Parathyroid adenoma (tissue), 2 donors: ENCODE results near the gene ANKRD33B.

Experiments
- H2AFZ ChIP-seq: fragments of 300-600 bp; sonication (generic); one replicate; pipeline ENCODE4 v1.7.0; 2017; ENCODE audit warnings: antibody characterized with exemption, mild to moderate bottlenecking
- H3K27ac ChIP-seq: fragments of 300-600 bp; sonication (generic); one replicate; pipeline ENCODE4 v1.7.0; 2017
- H3K27me3 ChIP-seq: fragments of 300-600 bp; sonication (generic); one replicate; pipeline ENCODE4 v1.7.0; 2017; ENCODE audit warnings: low read length; ENCODE audit not compliant: control insufficient read depth, insufficient read depth
- H3K36me3 ChIP-seq: fragments of 300-600 bp; sonication (generic); one replicate; pipeline ENCODE4 v1.7.0; 2017; ENCODE audit warnings: low read length; ENCODE audit not compliant: control insufficient read depth, insufficient read depth
- H3K4me1 ChIP-seq: fragments of 300-600 bp; sonication (generic); one replicate; pipeline ENCODE4 v1.7.0; 2017; ENCODE audit warnings: control low read depth
- H3K4me2 ChIP-seq: fragments of 300-600 bp; sonication (generic); one replicate; pipeline ENCODE4 v1.7.0; 2017; ENCODE audit warnings: low read length
- H3K4me3 ChIP-seq: fragments of 300-600 bp; sonication (generic); one replicate; pipeline ENCODE4 v1.7.0; 2017; ENCODE audit warnings: low read depth, low read length
- H3K79me2 ChIP-seq: fragments of 300-600 bp; sonication (generic); one replicate; pipeline ENCODE4 v1.7.0; 2017; ENCODE audit warnings: control low read depth
- H3K9ac ChIP-seq: fragments of 300-600 bp; sonication (generic); one replicate; pipeline ENCODE4 v1.7.0; 2017; ENCODE audit warnings: mild to moderate bottlenecking
- H3K9me3 ChIP-seq: fragments of 300-600 bp; sonication (generic); one replicate; pipeline ENCODE4 v1.7.0; 2017; ENCODE audit warnings: low read length; ENCODE audit not compliant: control insufficient read depth
- TF ChIP-seq, protein P1 (sequence below): fragments of 300-600 bp; sonication (generic); IDR thresholded peaks from one replicate; pipeline ENCODE4 v1.7.0; 2017; ENCODE audit warnings: antibody characterized with exemption, mild to moderate bottlenecking
- donor health status: primary hyperparathyroidism.

ANKRD33B gene

DNA sequence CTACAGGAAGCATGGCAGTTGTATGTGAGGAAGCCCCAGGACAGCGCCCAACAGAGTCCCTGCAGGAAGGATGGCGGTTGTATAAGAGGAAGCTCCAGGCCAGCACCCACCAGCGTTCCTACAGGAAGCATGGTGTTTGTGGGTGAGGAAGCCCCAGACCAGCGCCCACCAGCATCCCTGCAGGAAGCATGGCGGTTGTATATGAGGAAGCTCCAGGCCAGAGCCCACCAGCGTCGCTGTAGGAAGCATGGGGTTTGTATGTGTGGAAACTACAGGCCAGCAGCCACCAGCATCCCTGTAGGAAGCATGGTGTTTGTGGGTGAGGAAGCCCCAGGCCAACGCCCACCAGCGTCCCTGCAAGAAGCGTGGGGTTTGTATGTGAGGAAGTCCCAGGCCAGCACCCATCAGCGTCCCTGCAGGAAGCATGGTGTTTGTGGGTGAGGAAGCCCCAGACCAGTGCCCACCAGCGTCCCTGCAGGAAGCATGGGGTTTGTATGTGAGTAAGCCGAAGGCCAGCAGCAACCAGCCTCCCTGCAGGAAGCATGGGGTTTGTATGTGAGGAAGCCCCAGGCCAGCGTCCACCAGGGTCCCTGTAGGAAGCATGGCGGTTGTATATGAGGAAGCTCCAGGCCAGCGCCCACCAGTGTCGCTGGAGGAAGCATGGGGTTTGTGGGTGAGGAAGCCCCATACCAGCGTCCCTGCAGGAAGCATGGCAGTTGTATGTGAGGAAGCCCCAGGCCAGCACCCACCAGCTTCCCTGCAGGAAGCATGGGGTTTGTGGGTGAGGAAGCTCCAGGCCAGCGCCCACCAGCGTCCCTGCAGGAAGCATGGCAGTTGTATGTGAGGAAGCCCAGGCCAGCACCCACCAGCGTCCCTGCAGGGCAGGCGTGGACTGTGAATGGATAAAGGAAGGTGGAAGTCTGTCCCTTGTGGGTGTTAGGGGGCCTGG is 118.1 kb downstream of the ANKRD33B start:
- Histone ChIP-seq H3K27ac (no peak overlapping the region), H2AFZ (no peak overlapping the region), H3K79me2 (no peaks in the 10 kb centered on the region), H3K4me2 (no peak overlapping the region), H3K36me3 (no peaks in the 10 kb centered on the region), H3K27me3 (no peaks in the 10 kb centered on the region), H3K9ac (no peak overlapping the region), H3K4me1 (no peaks in the 10 kb centered on the region), H3K4me3 (no peak overlapping the region), H3K9me3 (no peaks in the 10 kb centered on the region)
- TF ChIP-seq, protein P1, sequence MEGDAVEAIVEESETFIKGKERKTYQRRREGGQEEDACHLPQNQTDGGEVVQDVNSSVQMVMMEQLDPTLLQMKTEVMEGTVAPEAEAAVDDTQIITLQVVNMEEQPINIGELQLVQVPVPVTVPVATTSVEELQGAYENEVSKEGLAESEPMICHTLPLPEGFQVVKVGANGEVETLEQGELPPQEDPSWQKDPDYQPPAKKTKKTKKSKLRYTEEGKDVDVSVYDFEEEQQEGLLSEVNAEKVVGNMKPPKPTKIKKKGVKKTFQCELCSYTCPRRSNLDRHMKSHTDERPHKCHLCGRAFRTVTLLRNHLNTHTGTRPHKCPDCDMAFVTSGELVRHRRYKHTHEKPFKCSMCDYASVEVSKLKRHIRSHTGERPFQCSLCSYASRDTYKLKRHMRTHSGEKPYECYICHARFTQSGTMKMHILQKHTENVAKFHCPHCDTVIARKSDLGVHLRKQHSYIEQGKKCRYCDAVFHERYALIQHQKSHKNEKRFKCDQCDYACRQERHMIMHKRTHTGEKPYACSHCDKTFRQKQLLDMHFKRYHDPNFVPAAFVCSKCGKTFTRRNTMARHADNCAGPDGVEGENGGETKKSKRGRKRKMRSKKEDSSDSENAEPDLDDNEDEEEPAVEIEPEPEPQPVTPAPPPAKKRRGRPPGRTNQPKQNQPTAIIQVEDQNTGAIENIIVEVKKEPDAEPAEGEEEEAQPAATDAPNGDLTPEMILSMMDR = no peak

DNA sequence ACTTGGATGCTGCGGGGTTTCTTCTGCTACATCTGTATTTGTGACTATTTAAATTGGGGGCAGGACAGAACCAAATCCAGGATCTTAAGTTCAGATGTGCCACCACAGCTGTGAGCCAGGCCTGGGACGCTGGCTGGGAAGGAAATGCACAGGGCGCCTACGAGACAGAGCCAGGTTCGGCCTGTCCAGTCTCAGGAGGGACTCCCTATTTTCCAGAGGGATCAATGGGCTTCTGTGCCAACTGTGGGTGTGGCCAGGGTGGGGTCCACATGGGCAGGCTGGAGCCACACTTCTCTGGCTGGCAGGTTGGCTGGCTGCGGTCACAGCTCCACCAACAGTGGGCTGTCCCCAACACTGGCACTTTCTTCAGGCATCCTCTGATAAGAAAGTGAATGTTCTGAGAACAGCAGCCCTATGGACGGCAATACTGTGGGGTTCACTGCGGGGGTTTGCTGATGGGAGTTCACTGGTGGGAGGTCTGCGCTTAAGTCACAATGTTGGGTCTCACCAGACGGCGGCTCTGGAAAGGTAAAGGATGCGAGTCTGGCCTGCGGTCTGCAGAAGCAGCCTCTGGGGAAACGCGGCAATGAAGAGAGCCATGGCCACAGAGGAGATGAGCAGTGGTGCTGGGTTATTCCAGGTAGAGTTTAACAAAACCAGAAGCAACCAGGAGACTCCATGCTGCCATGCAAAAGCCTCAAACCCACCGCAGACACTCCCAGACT is 119.1 kb downstream of the ANKRD33B start:
- Histone ChIP-seq H2AFZ (no peak overlapping the region), H3K36me3 (no peaks in the 10 kb centered on the region), H3K4me2 (no peak overlapping the region), H3K4me3 (no peak overlapping the region), H3K27ac (no peak overlapping the region), H3K27me3 (no peaks in the 10 kb centered on the region), H3K9me3 (no peaks in the 10 kb centered on the region), H3K79me2 (no peaks in the 10 kb centered on the region), H3K9ac (no peak overlapping the region), H3K4me1 (no peaks in the 10 kb centered on the region)
- TF ChIP-seq, protein P1 = no peak

DNA sequence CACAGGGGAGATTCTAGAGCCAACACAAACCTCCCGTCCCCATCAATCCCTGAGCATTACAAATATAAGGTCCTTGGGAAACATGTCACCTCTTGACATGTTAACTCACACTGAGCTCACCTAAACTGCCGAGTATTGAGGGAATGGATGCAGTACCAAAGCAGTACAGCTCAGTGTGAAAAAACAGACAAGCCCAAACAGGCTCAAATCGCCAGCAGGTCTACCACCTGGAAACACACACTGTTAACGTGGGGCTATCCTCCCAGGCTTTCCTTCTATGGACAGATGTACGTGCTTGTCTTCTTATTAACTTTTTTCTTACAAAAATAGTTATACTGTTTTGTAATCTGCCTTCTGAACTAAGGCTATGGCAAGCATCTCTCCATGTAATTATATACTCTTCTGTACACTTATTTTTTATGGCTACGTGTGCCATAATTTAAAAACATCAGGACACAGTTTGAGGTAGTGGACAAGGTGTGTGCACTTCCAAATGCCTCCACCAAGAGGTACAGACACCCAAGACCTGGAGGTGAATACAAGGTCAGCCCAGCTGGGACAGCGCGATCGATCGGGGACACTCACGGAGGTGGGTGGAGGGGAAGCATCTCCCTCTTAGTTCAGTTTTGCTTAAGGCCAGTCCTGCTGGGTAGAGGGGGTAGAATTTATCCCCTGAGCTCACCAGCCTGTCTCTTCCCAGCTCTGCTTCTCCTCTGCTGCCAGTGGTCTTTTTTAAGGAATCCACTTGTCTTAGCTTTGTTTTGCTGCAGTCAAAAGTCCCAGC is 120.6 kb downstream of the ANKRD33B start:
- peaks cover 6% of the 10 kb centered on the region for H3K79me2 ChIP-seq
- H3K4me2 ChIP-seq = no peak overlapping the region
- H3K27ac ChIP-seq = no peak overlapping the region
- TF ChIP-seq, protein P1 = no peak
- no peaks in the 10 kb centered on the region for H3K27me3 ChIP-seq
- no peak overlapping the region for H3K4me3 ChIP-seq
- H2AFZ ChIP-seq = no peak overlapping the region
- no peak overlapping the region for H3K9ac ChIP-seq
- H3K36me3 ChIP-seq = no peaks in the 10 kb centered on the region
- no peaks in the 10 kb centered on the region for H3K9me3 ChIP-seq
- no peaks in the 10 kb centered on the region for H3K4me1 ChIP-seq

DNA sequence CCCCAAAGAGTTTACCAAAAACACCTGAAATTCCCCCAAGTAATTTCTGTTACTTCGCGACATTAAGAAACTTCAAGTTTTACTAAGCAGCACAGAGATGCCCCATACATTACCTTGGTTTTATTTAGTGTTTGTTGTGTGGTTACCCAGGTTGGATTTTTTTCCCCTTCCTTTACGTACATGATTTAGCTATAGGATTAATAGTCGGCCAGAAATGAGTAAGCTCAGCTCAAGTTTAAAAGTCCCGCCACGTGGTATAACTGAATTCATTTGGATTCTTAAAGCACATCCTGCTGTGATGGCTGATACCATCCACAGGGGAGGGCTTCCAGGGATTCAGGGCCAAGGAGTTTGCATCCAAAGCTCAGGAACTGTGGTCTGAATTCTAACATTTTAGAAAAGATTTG is 121.2 kb downstream of the ANKRD33B start:
- Histone ChIP-seq H3K27ac (no peak overlapping the region), H3K27me3 (no peaks in the 10 kb centered on the region), H3K4me2 (no peak overlapping the region), H3K79me2 (peaks cover 6% of the 10 kb centered on the region), H3K36me3 (no peaks in the 10 kb centered on the region), H3K4me3 (no peak overlapping the region), H3K4me1 (no peaks in the 10 kb centered on the region), H3K9ac (no peak overlapping the region), H2AFZ (no peak overlapping the region), H3K9me3 (no peaks in the 10 kb centered on the region)
- TF ChIP-seq, protein P1 = no peak
